K562 (cell line): ENCODE measurements around the gene SMG9. TPM values are rescaled to one million over a fixed set of nuclear protein-coding genes. Genes with fewer than 3 reads are reported as not detected.

Experiments
- CREBBP ChIP-seq: IDR thresholded peaks from one replicate; pipeline ENCODE4 v1.6.1; 2012; ENCODE audit warnings: low read depth, mild to moderate bottlenecking, control low read depth, inconsistent platforms, low read length
- HNRNPH1 ChIP-seq: fragments of 200-400 bp; formaldehyde crosslinking; optimal IDR thresholded peaks from 2 replicates; pipeline ENCODE3; 2017; ENCODE audit warnings: low read depth, mild to moderate bottlenecking, low read length, moderate library complexity
- KLF16 ChIP-seq: IDR thresholded peaks from 2 replicates; pipeline ENCODE4 v1.6.1; 2016; ENCODE audit warnings: antibody characterized with exemption
- RBM34 ChIP-seq: fragments of 200-400 bp; formaldehyde crosslinking; IDR thresholded peaks from 2 replicates; pipeline ENCODE4 v1.6.1; 2018; ENCODE audit warnings: low read length, borderline replicate concordance; ENCODE audit not compliant: insufficient read depth
- ZNF133 ChIP-seq: fragments of 250-450 bp; sonication (Bioruptor Pico); IDR thresholded peaks from 2 replicates; pipeline ENCODE4 v1.4.0; 2020; ENCODE audit warnings: mild to moderate bottlenecking
- ZNF24 ChIP-seq: fragments of 450-650 bp; IDR thresholded peaks from 2 replicates; pipeline ENCODE4 v1.6.1; 2016
- polyA plus RNA-seq, 8 experiments: library from polyadenylated mRNA; depleted of rRNA in 4 of 8; stranded (reverse) in 5 of 8; unstranded in 3 of 8; fragments of >200 nt; fragmentation: Nextera tagmentation in 2 of 8; fragmentation: Illumina TruSeq in 1 of 8; extraction: Ambion mirVana in 2 of 8; extraction: Trizol in 1 of 8; gene quantifications; 2 replicates each; pipeline versions ENCODE4 v1.2.1 to v1.2.3, GENCODE V29; 2011 to 2014; ENCODE audit warnings: inconsistent platforms in 1 of 8, missing spikeins in 1 of 8
- total RNA-seq, 7 experiments: library from RNA; depleted of rRNA in 6 of 7; stranded (reverse); fragments of >200 nt in 6 of 7; fragmentation: Illumina TruSeq in 2 of 7; extraction: Trizol in 2 of 7; gene quantifications; 2 replicates each; pipeline versions ENCODE4 v1.2.1 to v1.2.3, GENCODE V29; 2011 to 2021; ENCODE audit warnings: low replicate concordance in 1 of 7
- TF ChIP-seq, protein P1 (sequence below): fragments of 200-600 bp; sonication (generic); IDR thresholded peaks from one replicate; pipeline ENCODE4 v1.6.1; 2012; ENCODE audit warnings: mild to moderate bottlenecking, low read depth, low read length, inconsistent platforms
- TF ChIP-seq, protein P2 (sequence below): fragments of 250-450 bp; sonication (Bioruptor Pico); IDR thresholded peaks from 2 replicates; pipeline ENCODE4 v1.5.0; 2021; ENCODE audit warnings: mild to moderate bottlenecking, moderate library complexity
- TF ChIP-seq, protein P3 (sequence below): fragments of 250-450 bp; sonication (Bioruptor Pico); IDR thresholded peaks from 2 replicates; pipeline ENCODE4 v1.8.0; 2022; ENCODE audit warnings: inconsistent platforms
- TF ChIP-seq, protein P4 (sequence below), 2 experiments: fragments of 450-650 bp in 1 of 2; sonication (generic) in 1 of 2; formaldehyde crosslinking in 1 of 2; IDR thresholded peaks in 1 of 2; conservative IDR thresholded peaks in 1 of 2; 2 replicates each; pipeline versions ENCODE4 v1.6.1 to v1.8.1; 2016 to 2023; ENCODE audit warnings: mild to moderate bottlenecking in 2 of 2, moderate library complexity in 2 of 2, inconsistent platforms in 1 of 2, missing genetic modification reagents in 1 of 2

SMG9 gene
- total and polyA plus RNA-seq, 9 of the 15 experiments (the other 6 are each of a cell fraction or from before 2014, with no cell fraction given): 1.7 to 79.7 (median 40.2) TPM

DNA sequence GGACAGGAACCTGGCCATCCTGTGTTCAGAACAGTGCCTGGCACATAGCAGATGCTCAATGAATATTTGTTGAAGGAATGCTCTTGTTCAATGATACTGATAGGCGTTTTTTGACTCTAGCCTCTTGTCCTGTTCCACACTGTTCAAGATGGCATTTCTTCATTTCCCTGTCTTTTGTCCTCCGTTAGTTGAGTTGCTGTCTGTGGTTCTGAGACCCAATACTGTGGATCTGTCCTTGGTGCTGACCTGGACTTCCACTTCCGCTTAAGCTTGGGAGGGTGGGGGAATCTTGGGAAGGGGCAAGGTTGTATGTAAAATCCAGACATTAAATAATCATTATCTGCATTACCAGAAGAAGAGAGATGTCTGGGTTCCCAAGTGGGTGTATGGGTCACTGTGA lies 34.3 kb upstream of the SMG9 start (continued):
- TF ChIP-seq, protein P1, sequence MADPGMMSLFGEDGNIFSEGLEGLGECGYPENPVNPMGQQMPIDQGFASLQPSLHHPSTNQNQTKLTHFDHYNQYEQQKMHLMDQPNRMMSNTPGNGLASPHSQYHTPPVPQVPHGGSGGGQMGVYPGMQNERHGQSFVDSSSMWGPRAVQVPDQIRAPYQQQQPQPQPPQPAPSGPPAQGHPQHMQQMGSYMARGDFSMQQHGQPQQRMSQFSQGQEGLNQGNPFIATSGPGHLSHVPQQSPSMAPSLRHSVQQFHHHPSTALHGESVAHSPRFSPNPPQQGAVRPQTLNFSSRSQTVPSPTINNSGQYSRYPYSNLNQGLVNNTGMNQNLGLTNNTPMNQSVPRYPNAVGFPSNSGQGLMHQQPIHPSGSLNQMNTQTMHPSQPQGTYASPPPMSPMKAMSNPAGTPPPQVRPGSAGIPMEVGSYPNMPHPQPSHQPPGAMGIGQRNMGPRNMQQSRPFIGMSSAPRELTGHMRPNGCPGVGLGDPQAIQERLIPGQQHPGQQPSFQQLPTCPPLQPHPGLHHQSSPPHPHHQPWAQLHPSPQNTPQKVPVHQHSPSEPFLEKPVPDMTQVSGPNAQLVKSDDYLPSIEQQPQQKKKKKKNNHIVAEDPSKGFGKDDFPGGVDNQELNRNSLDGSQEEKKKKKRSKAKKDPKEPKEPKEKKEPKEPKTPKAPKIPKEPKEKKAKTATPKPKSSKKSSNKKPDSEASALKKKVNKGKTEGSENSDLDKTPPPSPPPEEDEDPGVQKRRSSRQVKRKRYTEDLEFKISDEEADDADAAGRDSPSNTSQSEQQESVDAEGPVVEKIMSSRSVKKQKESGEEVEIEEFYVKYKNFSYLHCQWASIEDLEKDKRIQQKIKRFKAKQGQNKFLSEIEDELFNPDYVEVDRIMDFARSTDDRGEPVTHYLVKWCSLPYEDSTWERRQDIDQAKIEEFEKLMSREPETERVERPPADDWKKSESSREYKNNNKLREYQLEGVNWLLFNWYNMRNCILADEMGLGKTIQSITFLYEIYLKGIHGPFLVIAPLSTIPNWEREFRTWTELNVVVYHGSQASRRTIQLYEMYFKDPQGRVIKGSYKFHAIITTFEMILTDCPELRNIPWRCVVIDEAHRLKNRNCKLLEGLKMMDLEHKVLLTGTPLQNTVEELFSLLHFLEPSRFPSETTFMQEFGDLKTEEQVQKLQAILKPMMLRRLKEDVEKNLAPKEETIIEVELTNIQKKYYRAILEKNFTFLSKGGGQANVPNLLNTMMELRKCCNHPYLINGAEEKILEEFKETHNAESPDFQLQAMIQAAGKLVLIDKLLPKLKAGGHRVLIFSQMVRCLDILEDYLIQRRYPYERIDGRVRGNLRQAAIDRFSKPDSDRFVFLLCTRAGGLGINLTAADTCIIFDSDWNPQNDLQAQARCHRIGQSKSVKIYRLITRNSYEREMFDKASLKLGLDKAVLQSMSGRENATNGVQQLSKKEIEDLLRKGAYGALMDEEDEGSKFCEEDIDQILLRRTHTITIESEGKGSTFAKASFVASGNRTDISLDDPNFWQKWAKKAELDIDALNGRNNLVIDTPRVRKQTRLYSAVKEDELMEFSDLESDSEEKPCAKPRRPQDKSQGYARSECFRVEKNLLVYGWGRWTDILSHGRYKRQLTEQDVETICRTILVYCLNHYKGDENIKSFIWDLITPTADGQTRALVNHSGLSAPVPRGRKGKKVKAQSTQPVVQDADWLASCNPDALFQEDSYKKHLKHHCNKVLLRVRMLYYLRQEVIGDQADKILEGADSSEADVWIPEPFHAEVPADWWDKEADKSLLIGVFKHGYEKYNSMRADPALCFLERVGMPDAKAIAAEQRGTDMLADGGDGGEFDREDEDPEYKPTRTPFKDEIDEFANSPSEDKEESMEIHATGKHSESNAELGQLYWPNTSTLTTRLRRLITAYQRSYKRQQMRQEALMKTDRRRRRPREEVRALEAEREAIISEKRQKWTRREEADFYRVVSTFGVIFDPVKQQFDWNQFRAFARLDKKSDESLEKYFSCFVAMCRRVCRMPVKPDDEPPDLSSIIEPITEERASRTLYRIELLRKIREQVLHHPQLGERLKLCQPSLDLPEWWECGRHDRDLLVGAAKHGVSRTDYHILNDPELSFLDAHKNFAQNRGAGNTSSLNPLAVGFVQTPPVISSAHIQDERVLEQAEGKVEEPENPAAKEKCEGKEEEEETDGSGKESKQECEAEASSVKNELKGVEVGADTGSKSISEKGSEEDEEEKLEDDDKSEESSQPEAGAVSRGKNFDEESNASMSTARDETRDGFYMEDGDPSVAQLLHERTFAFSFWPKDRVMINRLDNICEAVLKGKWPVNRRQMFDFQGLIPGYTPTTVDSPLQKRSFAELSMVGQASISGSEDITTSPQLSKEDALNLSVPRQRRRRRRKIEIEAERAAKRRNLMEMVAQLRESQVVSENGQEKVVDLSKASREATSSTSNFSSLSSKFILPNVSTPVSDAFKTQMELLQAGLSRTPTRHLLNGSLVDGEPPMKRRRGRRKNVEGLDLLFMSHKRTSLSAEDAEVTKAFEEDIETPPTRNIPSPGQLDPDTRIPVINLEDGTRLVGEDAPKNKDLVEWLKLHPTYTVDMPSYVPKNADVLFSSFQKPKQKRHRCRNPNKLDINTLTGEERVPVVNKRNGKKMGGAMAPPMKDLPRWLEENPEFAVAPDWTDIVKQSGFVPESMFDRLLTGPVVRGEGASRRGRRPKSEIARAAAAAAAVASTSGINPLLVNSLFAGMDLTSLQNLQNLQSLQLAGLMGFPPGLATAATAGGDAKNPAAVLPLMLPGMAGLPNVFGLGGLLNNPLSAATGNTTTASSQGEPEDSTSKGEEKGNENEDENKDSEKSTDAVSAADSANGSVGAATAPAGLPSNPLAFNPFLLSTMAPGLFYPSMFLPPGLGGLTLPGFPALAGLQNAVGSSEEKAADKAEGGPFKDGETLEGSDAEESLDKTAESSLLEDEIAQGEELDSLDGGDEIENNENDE: no peak
- TF ChIP-seq ZNF24: 0 out of 2 replicates have a peak, but pooled peaks have one; percentile 51
- no peak for TF ChIP-seq ZNF133 (CRISPR knock-in tag)
- TF ChIP-seq RBM34: no peak
- TF ChIP-seq, protein P2, sequence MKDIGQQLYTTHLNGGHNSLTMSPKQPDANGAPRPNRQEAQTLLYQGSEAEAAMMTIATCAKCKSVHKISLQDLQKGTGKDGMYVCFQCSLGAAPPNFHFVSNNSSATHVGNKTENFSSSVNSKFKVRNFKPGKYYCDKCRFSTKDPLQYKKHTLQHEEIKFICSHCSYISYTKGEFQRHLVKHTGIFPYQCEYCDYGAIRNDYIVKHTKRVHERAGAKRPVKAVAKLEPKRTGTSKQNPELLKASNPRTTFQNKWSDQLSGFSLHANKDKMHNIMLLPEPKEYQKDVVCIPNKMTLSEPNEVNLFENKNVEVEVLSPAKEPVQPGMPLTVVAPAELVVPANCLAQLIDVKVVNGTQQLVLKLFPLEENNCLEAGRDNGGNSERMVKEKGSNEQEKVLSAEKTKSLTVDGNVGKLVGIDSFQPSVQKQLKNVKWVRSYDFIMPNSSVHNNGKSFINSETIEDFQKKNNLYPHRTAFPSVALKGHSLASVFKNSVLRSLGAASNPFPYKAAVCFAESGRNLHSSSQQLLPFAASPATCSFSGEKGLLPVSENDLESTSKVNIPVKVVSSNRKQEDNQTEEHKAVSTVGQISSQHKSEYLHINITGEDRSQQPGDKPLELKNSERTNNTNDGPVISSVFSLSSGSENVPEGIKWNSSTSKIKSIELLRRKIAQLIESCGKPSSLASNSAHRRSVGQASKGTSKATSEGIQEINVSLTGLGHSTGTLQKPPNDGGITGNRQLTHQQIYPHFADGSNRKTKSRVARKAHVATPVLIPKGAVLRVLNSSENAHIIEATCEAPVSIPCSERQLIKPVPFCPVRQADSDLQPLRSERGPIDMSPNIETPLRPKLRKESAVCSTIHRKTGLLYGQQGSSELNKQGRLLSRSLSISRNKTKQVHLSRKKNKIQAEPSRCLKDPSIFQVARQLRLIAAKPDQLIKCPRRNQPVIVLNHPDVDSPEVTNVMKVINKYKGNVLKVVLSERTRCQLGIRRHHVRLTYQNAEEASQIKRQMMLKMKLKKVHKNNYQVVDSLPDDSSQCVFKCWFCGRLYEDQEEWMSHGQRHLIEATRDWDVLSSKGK: no peak
- no peak for TF ChIP-seq KLF16
- TF ChIP-seq CREBBP: no peak
- TF ChIP-seq, protein P3, sequence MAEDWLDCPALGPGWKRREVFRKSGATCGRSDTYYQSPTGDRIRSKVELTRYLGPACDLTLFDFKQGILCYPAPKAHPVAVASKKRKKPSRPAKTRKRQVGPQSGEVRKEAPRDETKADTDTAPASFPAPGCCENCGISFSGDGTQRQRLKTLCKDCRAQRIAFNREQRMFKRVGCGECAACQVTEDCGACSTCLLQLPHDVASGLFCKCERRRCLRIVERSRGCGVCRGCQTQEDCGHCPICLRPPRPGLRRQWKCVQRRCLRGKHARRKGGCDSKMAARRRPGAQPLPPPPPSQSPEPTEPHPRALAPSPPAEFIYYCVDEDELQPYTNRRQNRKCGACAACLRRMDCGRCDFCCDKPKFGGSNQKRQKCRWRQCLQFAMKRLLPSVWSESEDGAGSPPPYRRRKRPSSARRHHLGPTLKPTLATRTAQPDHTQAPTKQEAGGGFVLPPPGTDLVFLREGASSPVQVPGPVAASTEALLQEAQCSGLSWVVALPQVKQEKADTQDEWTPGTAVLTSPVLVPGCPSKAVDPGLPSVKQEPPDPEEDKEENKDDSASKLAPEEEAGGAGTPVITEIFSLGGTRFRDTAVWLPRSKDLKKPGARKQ (CRISPR knock-in tag): no peak
- TF ChIP-seq HNRNPH1: no peak
- TF ChIP-seq, protein P4, sequence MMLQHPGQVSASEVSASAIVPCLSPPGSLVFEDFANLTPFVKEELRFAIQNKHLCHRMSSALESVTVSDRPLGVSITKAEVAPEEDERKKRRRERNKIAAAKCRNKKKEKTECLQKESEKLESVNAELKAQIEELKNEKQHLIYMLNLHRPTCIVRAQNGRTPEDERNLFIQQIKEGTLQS (IDR thresholded peaks at IDR 0.05): no peak
- TF ChIP-seq, protein P4 (CRISPR knock-in tag; conservative IDR thresholded peaks at IDR 0.05): no peak
